Thyroid gland (tissue), 4 donors: ENCODE results near the gene SARDH. TPM values are rescaled to one million over a fixed set of nuclear protein-coding genes. Genes with fewer than 3 reads are reported as not detected.
A peak's percentile ranks its signal among the peaks of the same experiment; 100 is the strongest.

Experiments
- DNase-seq, 2 donors: peaks; one replicate each; pipeline ENCODE4 v3.0.0-alpha.2; 2019
- H3K27ac ChIP-seq, 3 donors: fragments of 200-600 bp; sonication (generic); 1 replicate in 2 of 3; 2 replicates in 1 of 3; pipeline ENCODE4 v1.5.1; 2016 to 2019; ENCODE audit warnings: mild to moderate bottlenecking in 1 of 3, moderate library complexity in 1 of 3
- H3K27me3 ChIP-seq: fragments of 200-600 bp; sonication (generic); one replicate; pipeline ENCODE4 v1.5.1; 2019
- H3K36me3 ChIP-seq, 2 donors: fragments of 200-600 bp; sonication (generic); one replicate each; pipeline ENCODE4 v1.5.1; 2016 to 2019
- H3K4me1 ChIP-seq, 2 donors: fragments of 200-600 bp; sonication (generic); one replicate each; pipeline ENCODE4 v1.5.1; 2017 to 2019
- H3K4me3 ChIP-seq, 3 donors: fragments of 200-600 bp; sonication (generic); replicated peaks in 1 of 3; 1 replicate in 2 of 3; 2 replicates in 1 of 3; pipeline ENCODE4 v1.5.1; 2016; ENCODE audit warnings: mild to moderate bottlenecking in 1 of 3
- H3K9me3 ChIP-seq: fragments of 200-600 bp; sonication (generic); one replicate; pipeline ENCODE4 v1.5.1; 2017
- POLR2A ChIP-seq, 2 donors: fragments of 450-650 bp; IDR thresholded peaks; one replicate each; pipeline ENCODE4 v1.6.1; 2017; ENCODE audit warnings: antibody characterized with exemption in 2 of 2, mild to moderate bottlenecking in 2 of 2, moderate library complexity in 1 of 2
- whole genome bisulfite sequencing, 2 donors: methylation state at CpG; one replicate each; pipeline ENCODE4 v1.1.5; 2017; 5-methylcytosine and 5-hydroxymethylcytosine counted together
- intact Hi-C: fragments of 100-400 bp; cut with DNase I; formaldehyde crosslinking; loops from one replicate; pipeline ENCODE4 v1.15.1; 2023
- total RNA-seq, 4 donors: library from RNA; depleted of rRNA; stranded (reverse); fragments of >200 nt; gene quantifications; one replicate each; pipeline ENCODE4 v1.2.3, GENCODE V29; 2016
- TF ChIP-seq, protein P1 (sequence below), 6 experiments: fragments of 200-600 bp in 3 of 6; fragments of 450-650 bp in 3 of 6; sonication (generic) in 3 of 6; IDR thresholded peaks; one replicate each; pipeline ENCODE4 v1.5.1; 2016 to 2019; ENCODE audit warnings: antibody characterized with exemption in 6 of 6, mild to moderate bottlenecking in 2 of 6, inconsistent platforms in 1 of 6, moderate library complexity in 1 of 6

The SARDH gene
- total RNA-seq, 4 donors from 2014 or later: 2.2 to 6.2 (median 3.3) TPM; not detected in 1

DNA sequence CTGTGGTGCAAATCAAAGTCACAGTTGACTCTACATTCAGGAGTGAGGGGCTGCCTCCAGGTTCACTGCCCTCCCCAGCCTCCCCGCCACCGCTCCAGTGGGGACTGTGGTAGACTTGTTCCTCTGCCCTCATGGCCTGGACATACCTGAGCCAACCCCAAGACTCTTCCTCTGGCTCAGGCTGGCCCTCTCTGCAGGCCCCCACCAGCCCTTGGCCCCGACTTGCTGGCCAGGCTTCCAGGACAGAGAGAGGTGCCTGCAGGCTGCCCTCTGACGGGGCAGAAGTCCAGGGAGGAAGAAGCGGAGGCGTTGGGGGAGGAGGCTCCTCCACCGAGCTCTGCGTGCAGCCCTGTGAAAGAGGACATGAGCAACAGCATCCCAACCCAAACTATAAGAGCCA lies 2.8 kb upstream of the SARDH start:
- TF ChIP-seq, protein P1, sequence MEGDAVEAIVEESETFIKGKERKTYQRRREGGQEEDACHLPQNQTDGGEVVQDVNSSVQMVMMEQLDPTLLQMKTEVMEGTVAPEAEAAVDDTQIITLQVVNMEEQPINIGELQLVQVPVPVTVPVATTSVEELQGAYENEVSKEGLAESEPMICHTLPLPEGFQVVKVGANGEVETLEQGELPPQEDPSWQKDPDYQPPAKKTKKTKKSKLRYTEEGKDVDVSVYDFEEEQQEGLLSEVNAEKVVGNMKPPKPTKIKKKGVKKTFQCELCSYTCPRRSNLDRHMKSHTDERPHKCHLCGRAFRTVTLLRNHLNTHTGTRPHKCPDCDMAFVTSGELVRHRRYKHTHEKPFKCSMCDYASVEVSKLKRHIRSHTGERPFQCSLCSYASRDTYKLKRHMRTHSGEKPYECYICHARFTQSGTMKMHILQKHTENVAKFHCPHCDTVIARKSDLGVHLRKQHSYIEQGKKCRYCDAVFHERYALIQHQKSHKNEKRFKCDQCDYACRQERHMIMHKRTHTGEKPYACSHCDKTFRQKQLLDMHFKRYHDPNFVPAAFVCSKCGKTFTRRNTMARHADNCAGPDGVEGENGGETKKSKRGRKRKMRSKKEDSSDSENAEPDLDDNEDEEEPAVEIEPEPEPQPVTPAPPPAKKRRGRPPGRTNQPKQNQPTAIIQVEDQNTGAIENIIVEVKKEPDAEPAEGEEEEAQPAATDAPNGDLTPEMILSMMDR (IDR thresholded peaks at IDR 0.05): no peak
- TF ChIP-seq POLR2A (IDR thresholded peaks at IDR 0.05): no peak
- H3K4me3 ChIP-seq: no peak overlapping the region
- intact Hi-C loops: no loop called here
- H3K27ac ChIP-seq: no peak overlapping the region
- 84 to 89% methylated on average over 7 to 8 of the region's 8 CpGs for WGBS, 2 donors
- no peaks in the 10 kb centered on the region for H3K36me3 ChIP-seq
- H3K9me3 ChIP-seq: no peaks in the 10 kb centered on the region
- no peaks in the 10 kb centered on the region for H3K27me3 ChIP-seq
- peaks cover 15 to 31% of the 10 kb centered on the region in 2 donors for H3K4me1 ChIP-seq
- DNase-seq: no peak

DNA sequence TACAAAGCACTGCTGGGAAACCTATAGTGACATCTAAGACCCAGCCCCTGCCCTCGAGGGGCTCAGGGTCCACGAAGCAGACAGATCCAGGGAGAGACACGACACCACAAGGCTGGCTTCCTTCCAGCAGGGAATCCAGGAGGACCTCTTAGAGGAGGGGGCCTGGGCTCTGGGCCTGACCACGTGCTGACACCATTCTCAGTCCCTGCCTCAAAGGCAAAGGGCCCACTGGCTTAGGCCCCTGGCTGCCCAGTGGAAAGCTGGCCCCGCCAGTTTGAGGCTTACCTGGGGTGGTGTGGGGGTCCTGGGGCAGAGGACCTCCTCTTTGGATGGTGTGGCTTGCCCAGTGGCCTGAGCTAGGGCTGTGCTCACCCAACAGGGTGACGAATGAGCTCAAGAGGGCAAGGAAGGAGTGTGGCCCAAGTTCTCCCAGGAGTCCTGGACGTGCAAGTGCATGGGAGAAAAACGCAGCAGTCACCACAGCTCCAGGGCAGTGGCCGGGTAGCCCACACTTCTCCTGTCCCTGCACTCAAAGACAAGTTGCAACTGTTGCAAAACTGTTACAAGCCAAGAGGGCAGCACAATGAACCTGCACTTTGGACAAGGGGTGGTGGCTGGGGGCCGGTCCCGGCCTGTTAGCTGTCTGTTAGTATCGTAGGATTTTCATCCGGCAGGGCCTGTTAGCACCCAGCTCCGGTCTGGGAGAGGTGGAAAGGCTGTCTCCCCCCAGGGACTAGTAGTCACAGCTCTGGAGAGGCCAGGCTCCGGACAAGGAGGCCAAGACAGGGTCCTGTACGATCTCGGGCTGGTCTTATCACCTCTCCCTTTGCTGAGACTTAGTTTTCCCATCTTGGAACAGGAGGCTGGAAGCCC lies 1.5 kb upstream of the SARDH start:
- TF ChIP-seq, protein P1 (IDR thresholded peaks at IDR 0.05): no peak
- TF ChIP-seq POLR2A (IDR thresholded peaks at IDR 0.05): no peak
- H3K36me3 ChIP-seq: no peaks in the 10 kb centered on the region
- H3K4me3 ChIP-seq: no peak overlapping the region
- WGBS, 2 donors: 89 to 91% methylated on average over 13 to 17 of the region's 17 CpGs
- intact Hi-C loops: no loop called here
- no peaks in the 10 kb centered on the region for H3K27me3 ChIP-seq
- no peak for DNase-seq
- H3K27ac ChIP-seq: no peak overlapping the region
- no peaks in the 10 kb centered on the region for H3K9me3 ChIP-seq
- H3K4me1 ChIP-seq: peaks cover 15 to 28% of the 10 kb centered on the region in 2 donors

DNA sequence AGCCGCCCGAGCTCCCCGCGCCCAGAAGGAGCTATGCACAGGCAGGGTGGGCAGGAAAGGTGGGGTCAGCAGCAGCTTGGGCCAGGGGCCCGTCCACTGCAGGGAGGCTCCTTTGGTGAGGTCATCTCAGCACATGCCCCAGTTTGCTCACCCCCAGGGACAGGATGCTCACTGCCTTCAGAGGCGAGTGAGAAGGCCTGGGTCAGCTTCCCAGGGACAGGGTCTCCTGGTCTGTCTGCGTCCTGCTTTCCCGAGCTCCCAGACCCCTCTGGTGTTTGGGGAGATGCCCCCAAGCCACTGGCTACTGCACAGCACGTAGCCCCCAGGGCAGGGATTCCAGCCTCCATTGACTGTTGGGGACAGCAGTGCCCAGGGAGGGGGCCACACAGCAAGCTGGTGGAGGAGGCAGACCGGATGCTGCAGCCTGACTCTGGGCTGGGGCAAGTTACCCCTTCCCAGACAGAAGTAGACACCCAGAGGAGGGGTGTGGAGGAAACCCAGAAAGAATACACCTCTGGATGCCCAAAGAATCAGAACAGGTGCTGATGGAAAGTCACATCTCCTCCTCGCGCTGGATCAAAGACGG lies 581 bp upstream of the SARDH start:
- Histone ChIP-seq H3K36me3 (no peaks in the 10 kb centered on the region), H3K27me3 (no peaks in the 10 kb centered on the region), H3K27ac (no peak overlapping the region), H3K4me1 (peaks cover 15 to 25% of the 10 kb centered on the region in 2 donors), H3K4me3 (no peak overlapping the region), H3K9me3 (no peaks in the 10 kb centered on the region)
- intact Hi-C loops: no loop called here
- TF ChIP-seq, protein P1 (IDR thresholded peaks at IDR 0.05): no peak
- TF ChIP-seq POLR2A (IDR thresholded peaks at IDR 0.05): no peak
- DNase-seq: no peak
- WGBS, 2 donors: 84 to 88% methylated on average over 7 to 10 of the region's 13 CpGs

DNA sequence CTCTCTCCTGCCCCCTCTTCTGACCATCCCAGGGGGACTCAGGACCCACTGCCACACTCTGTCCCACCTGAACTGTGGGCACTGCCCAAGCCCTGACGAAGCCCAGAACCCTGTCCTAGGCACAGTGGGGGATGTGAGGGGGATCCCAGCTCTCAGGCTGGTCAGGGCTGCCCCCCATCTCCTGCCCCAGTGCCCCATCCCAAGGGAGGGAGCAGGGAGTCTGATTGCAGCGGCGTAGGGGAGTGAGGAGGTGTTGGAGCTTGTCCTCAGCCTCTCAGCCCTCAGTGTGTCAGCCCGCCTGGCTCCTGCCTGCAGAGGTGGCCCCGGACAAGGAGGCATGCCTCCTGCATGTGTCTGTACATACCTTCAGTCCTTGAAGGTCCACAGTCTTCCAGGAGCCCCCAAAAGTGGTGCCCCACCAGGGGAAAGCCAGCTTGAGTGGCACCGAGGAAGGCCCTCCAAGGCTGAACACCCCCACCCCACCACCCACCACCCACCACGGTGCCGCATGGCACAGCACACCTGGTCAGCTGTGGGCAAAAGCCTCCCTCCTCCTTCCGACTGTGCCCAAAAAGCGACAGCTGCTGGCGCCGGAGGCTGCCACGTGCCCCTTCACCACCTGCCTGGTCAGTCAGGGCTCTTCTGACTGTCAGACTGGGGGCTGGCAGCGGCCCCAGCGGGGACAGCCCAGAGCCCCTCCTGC lies 930 bp downstream of the SARDH start:
- Histone ChIP-seq H3K27ac (peak overlapping the region in 1 of 3 donors; percentile 46), H3K36me3 (no peaks in the 10 kb centered on the region), H3K27me3 (no peaks in the 10 kb centered on the region), H3K9me3 (no peaks in the 10 kb centered on the region), H3K4me1 (peaks cover 15 to 16% of the 10 kb centered on the region in 2 donors), H3K4me3 (no peak overlapping the region)
- no peak for TF ChIP-seq POLR2A (IDR thresholded peaks at IDR 0.05)
- TF ChIP-seq, protein P1 (IDR thresholded peaks at IDR 0.05): no peak
- peak; percentile 77 to 79 for DNase-seq
- intact Hi-C loops: no loop called here
- WGBS, 2 donors: 31 to 48% methylated on average over 5 to 13 of the region's 15 CpGs
